Thoracic aorta (tissue), 2 donors: Measurements from ENCODE around the gene MLLT10. TPM values are rescaled to one million over a fixed set of nuclear protein-coding genes. Genes with fewer than 3 reads are reported as not detected.

ENCODE experiments used
- ATAC-seq: fragments of 150-250 bp; one replicate; pipeline ENCODE4 v1.8.0; 2017; ENCODE audit warnings: low read depth; ENCODE audit not compliant: insufficient number of reproducible peaks, low FRiP score
- DNase-seq: peaks from one replicate; pipeline ENCODE4 v3.0.0-alpha.2; 2020; ENCODE audit warnings: low spot score
- H3K27ac ChIP-seq, 2 donors: fragments of 200-600 bp; sonication (generic); 1 replicate in 1 of 2; 2 replicates in 1 of 2; pipeline ENCODE4 v1.5.1; 2016; ENCODE audit warnings: mild to moderate bottlenecking in 2 of 2, moderate library complexity in 2 of 2
- H3K27me3 ChIP-seq: fragments of 200-600 bp; sonication (generic); replicated peaks from 2 replicates; pipeline ENCODE4 v1.6.0; 2016; ENCODE audit warnings: mild to moderate bottlenecking; ENCODE audit not compliant: insufficient read depth
- H3K36me3 ChIP-seq: fragments of 200-600 bp; sonication (generic); one replicate; pipeline ENCODE4 v1.5.1; 2016
- H3K4me1 ChIP-seq, 2 donors: fragments of 200-600 bp; sonication (generic); 1 replicate in 1 of 2; 2 replicates in 1 of 2; pipeline versions ENCODE4 v1.5.1 to v1.6.0; 2016; ENCODE audit warnings: low read depth in 2 of 2, mild to moderate bottlenecking in 1 of 2; ENCODE audit not compliant: control insufficient read depth in 1 of 2
- H3K4me3 ChIP-seq: fragments of 200-600 bp; sonication (generic); 2 replicates; pipeline ENCODE4 v1.5.1; 2016; ENCODE audit warnings: mild to moderate bottlenecking
- H3K9me3 ChIP-seq: fragments of 200-600 bp; sonication (generic); 2 replicates; pipeline ENCODE4 v1.5.1; 2016
- CTCF ChIP-seq: fragments of 200-600 bp; sonication (generic); IDR thresholded peaks from one replicate; pipeline ENCODE4 v1.5.1; 2019; ENCODE audit warnings: antibody characterized with exemption
- total RNA-seq, 2 donors: library from RNA; depleted of rRNA; stranded (reverse); fragments of >200 nt; gene quantifications; one replicate each; pipeline versions ENCODE4 v1.1.0 to v1.2.3, GENCODE V29; 2016

The MLLT10 gene
- total RNA-seq, 2 donors from 2014 or later, result 35.1 to 54.7 TPM

DNA sequence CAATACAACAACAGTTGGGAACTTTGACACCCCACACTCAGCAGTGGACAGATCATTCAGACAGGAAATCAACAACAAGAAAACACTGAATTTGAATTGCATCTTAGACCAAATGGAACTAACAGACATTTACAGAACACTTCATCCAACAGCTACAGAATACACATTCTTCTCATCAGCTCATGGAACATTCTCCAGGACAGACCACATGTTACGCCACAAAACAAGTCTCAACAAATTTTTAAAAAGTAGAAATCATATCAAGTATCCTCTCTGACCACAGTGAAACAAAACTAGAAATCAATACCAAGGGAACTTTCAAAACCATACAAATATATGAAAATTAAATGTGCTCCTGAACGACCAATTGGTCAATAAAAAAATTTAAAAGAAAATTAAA lies 257.2 kb downstream of the MLLT10 start:
- Histone ChIP-seq H3K9me3 (peaks cover 8% of the 10 kb centered on the region), H3K4me1 (no peaks in the 10 kb centered on the region), H3K27ac (no peak overlapping the region), H3K27me3 (no peaks in the 10 kb centered on the region), H3K4me3 (no peak overlapping the region), H3K36me3 (no peaks in the 10 kb centered on the region)
- no peak for TF ChIP-seq CTCF
- ATAC-seq, result no peak
- no peak for DNase-seq

Other genes with a start within 250 kb of the MLLT10 start
- gene SKIDA1, start 8.6 kb upstream of the MLLT10 start, total RNA-seq, result 1 to 10 TPM in 1 of 2 donors, under 1 TPM in 1; 0.71 to 5.3 TPM